ENCODE measurements around the gene CBLB. TPM values are rescaled to one million over a fixed set of nuclear protein-coding genes. Genes with fewer than 3 reads are reported as not detected.

Gene CBLB
- total RNA-seq, 5 donors from 2014 or later (not counting 1 experiment from before 2014, with no cell fraction given): 81.3 to 120 (median 99.6) TPM

DNA sequence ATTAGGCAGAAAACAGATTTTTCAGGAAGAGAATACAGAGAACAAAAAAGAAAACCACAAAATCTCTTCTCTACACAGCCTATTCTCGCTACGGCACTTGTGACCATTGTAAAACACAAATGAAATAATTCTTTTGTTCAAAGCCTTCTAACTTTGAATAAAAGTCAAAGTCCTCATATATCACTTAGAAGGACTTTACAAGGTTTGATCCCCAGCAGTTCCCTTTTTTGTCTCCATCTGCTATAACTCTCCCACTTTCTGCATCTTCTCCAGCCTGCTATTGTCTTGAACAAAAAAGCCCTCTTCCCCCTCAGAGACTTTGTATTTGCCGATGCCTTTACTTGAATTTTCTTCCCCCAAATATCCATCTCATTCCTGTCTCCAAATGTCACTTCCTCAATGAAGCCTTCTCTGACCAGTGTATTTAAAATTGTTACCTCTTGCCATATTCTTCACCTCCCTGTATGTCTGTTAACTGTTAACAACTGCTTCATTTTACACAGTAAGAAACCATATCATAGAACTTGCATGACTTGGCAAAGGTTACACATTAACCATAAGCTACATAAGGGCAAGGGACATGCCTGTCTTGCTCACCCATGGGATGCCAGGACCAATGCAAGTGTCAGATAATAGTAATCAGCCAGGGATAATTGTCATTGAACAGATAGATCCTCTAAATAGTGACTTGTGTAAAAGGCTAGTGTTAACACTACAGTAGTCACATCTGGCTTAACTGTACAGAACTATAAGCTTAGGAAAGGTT is 122.4 kb downstream of the CBLB start:
- no peaks in the 10 kb centered on the region for H3K9me3 Mint-ChIP-seq
- 25% methylated on average over 3 of the region's 3 CpGs for WGBS (ENCODE audit: insufficient coverage)
- ATAC-seq (replicated peaks in 1 of 4): peak; percentile 37 to 54 (median 52)
- Histone ChIP-seq H3K4me1 (ENCODE audit: control insufficient read depth in 1 of 2, extremely low read depth in 1 of 2, insufficient read depth in 2 of 2, low read length in 2 of 2) (peaks cover 25 to 46% of the 10 kb centered on the region in 2 experiments), H3K27me3 (replicated peaks in 1 of 2; ENCODE audit: control insufficient read depth in 2 of 2, extremely low read depth in 1 of 2, insufficient read depth in 2 of 2, low read length in 1 of 2) (no peaks in the 10 kb centered on the region), H3K36me3 (ENCODE audit: control insufficient read depth in 2 of 2, extremely low read depth in 1 of 2, insufficient read depth in 1 of 2, low read length in 1 of 2) (peaks cover 0 to 3% of the 10 kb centered on the region in 2 donors), H3K9me3 (no peaks in the 10 kb centered on the region), H3K27ac (ENCODE audit: low read length) (peak overlapping the region; percentile 92), H3K4me3 (ENCODE audit: control insufficient read depth in 1 of 2, extremely low read depth in 1 of 2, low read length in 1 of 2) (no peak overlapping the region)
- CTCF ChIA-PET: no interaction called here
- peaks cover 70 to 73% (median 71%) of the 10 kb centered on the region in 3 donors for H3K4me1 Mint-ChIP-seq
- peak overlapping the region; percentile 86 for H3K27ac Mint-ChIP-seq
- H3K36me3 Mint-ChIP-seq: peaks cover 33% of the 10 kb centered on the region
- POLR2A ChIA-PET: no interaction called here
- DNase-seq: no peak
- peak overlapping the region; percentile 46 to 62 (median 56) for H3K4me3 Mint-ChIP-seq
- no peaks in the 10 kb centered on the region for H3K27me3 Mint-ChIP-seq

DNA sequence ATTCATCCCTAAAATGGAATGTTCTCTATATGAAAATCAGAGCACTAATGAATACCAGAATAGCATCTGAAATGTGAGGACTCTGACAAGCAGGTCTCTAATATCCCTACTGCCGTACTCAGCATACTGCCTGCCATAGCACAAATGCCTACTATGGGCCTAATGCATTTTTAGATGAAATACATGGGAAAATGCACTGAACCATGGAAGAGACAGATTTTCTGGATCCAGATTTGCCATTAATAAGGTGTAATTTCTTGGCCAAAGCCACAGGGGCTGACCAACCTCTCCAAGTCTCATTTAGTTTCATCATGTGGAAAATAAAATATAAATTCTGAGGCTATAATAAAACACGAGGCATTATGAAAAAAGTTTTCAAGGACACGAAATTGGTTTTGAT is 123.8 kb downstream of the CBLB start:
- Histone ChIP-seq H3K9me3 (no peaks in the 10 kb centered on the region), H3K4me3 (ENCODE audit: control insufficient read depth in 1 of 2, extremely low read depth in 1 of 2, low read length in 1 of 2) (no peak overlapping the region), H3K4me1 (ENCODE audit: control insufficient read depth in 1 of 2, extremely low read depth in 1 of 2, insufficient read depth in 2 of 2, low read length in 2 of 2) (peaks cover 18 to 33% of the 10 kb centered on the region in 2 experiments), H3K27ac (ENCODE audit: low read length) (peak overlapping the region; percentile 92), H3K27me3 (replicated peaks in 1 of 2; ENCODE audit: control insufficient read depth in 2 of 2, extremely low read depth in 1 of 2, insufficient read depth in 2 of 2, low read length in 1 of 2) (no peaks in the 10 kb centered on the region), H3K36me3 (ENCODE audit: control insufficient read depth in 2 of 2, extremely low read depth in 1 of 2, insufficient read depth in 1 of 2, low read length in 1 of 2) (peaks cover 0 to 5% of the 10 kb centered on the region in 2 donors)
- Mint-ChIP-seq H3K4me3 (peak overlapping the region in 1 of 3 donors; percentile 34), H3K27ac (peak overlapping the region; percentile 86), H3K9me3 (no peaks in the 10 kb centered on the region), H3K36me3 (peaks cover 32% of the 10 kb centered on the region), H3K4me1 (peaks cover 61 to 63% (median 62%) of the 10 kb centered on the region in 3 donors), H3K27me3 (no peaks in the 10 kb centered on the region)
- POLR2A ChIA-PET: no interaction called here
- ATAC-seq (replicated peaks in 1 of 4): no peak
- WGBS (ENCODE audit: insufficient coverage): no CpG with 5 or more reads among the region's 3 CpGs
- no peak for DNase-seq
- CTCF ChIA-PET: interaction anchor here in 1 of 2 donors (1.0 kb wide), 1 partner anchor 10 kb away, joined by 3 read pairs; no protein-coding TSS in a partner anchor

DNA sequence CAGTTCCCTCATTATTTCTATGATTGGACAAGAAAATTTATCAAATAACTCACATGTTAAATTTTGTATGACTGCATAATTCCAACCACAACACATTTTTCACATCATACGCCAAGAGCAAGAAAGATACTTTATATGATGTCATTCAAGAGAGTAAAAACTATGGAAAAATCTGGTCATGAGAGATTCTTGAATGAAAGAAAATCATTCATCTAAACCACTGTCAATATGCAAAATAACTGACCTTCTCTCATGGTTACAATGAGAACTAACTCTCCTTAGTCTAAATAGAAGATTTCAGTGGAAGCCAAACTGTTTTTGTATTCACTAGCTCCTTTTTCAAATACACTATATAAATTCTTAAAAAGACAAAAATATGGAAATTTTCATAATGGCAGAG is 124.6 kb downstream of the CBLB start:
- no peak overlapping the region for H3K4me3 ChIP-seq (ENCODE audit: control insufficient read depth in 1 of 2, extremely low read depth in 1 of 2, low read length in 1 of 2)
- Mint-ChIP-seq H3K27ac (peak overlapping the region; percentile 61 to 76), H3K4me3 (no peak overlapping the region), H3K9me3 (peaks cover 0 to 2% (median 0%) of the 10 kb centered on the region in 3 donors), H3K27me3 (no peaks in the 10 kb centered on the region), H3K4me1 (peaks cover 61 to 66% (median 63%) of the 10 kb centered on the region in 3 donors), H3K36me3 (peaks cover 39% of the 10 kb centered on the region)
- no peak overlapping the region for H3K27ac ChIP-seq (ENCODE audit: low read length)
- no peak for ATAC-seq (replicated peaks in 1 of 4)
- peaks cover 19 to 27% of the 10 kb centered on the region in 2 experiments for H3K4me1 ChIP-seq (ENCODE audit: control insufficient read depth in 1 of 2, extremely low read depth in 1 of 2, insufficient read depth in 2 of 2, low read length in 2 of 2)
- no peaks in the 10 kb centered on the region for H3K9me3 ChIP-seq
- DNase-seq: no peak
- no CpG with 5 or more reads among the region's 1 CpG for WGBS (ENCODE audit: insufficient coverage)
- no peaks in the 10 kb centered on the region for H3K27me3 ChIP-seq (replicated peaks in 1 of 2; ENCODE audit: control insufficient read depth in 2 of 2, extremely low read depth in 1 of 2, insufficient read depth in 2 of 2, low read length in 1 of 2)
- ChIA-PET CTCF (interaction anchor here in 1 of 2 donors (0.6 to 1.0 kb wide), 2 partner anchors 9 to 443 kb away, joined by 3 read pairs; no protein-coding TSS in a partner anchor), POLR2A (no interaction called here)
- peaks cover 4 to 7% of the 10 kb centered on the region in 2 donors for H3K36me3 ChIP-seq (ENCODE audit: control insufficient read depth in 2 of 2, extremely low read depth in 1 of 2, insufficient read depth in 1 of 2, low read length in 1 of 2)

DNA sequence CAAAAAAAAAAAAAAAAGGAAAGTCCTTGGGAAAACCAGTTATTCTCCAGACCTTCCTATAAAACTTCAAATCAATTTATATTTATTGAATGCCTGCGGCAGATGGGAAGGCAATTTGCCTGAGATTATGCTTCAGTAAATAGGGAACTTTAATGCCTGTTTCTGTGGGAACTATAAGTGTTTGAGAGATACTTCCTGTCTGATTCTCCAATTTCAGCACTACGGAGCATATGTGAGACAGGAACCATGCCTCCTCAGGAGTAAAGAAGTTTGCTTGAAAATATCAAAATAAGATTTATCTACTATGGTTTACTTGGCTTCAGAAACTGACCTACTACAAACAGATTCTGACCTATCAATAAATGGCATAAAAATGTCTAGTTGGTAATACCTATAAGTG is 135.5 kb downstream of the CBLB start:
- H3K4me1 Mint-ChIP-seq: peaks cover 12 to 23% (median 17%) of the 10 kb centered on the region in 3 donors
- H3K9me3 ChIP-seq: peaks cover 3% of the 10 kb centered on the region
- H3K4me3 Mint-ChIP-seq: no peak overlapping the region
- DNase-seq (no peak), ATAC-seq (replicated peaks in 1 of 4) (no peak)
- no peaks in the 10 kb centered on the region for H3K9me3 Mint-ChIP-seq
- no peaks in the 10 kb centered on the region for H3K4me1 ChIP-seq (ENCODE audit: control insufficient read depth in 1 of 2, extremely low read depth in 1 of 2, insufficient read depth in 2 of 2, low read length in 2 of 2)
- peaks cover 0 to 18% of the 10 kb centered on the region in 2 donors for H3K36me3 ChIP-seq (ENCODE audit: control insufficient read depth in 2 of 2, extremely low read depth in 1 of 2, insufficient read depth in 1 of 2, low read length in 1 of 2)
- POLR2A ChIA-PET: no interaction called here
- peaks cover 54% of the 10 kb centered on the region for H3K36me3 Mint-ChIP-seq
- no peak overlapping the region for H3K27ac Mint-ChIP-seq
- no peaks in the 10 kb centered on the region for H3K27me3 ChIP-seq (replicated peaks in 1 of 2; ENCODE audit: control insufficient read depth in 2 of 2, extremely low read depth in 1 of 2, insufficient read depth in 2 of 2, low read length in 1 of 2)
- no peaks in the 10 kb centered on the region for H3K27me3 Mint-ChIP-seq
- no peak overlapping the region for H3K27ac ChIP-seq (ENCODE audit: low read length)
- H3K4me3 ChIP-seq (ENCODE audit: control insufficient read depth in 1 of 2, extremely low read depth in 1 of 2, low read length in 1 of 2): no peak overlapping the region
- WGBS (ENCODE audit: insufficient coverage): no CpG with 5 or more reads among the region's 2 CpGs
- CTCF ChIA-PET: interaction anchor here in 1 of 2 donors (0.6 kb wide), 1 partner anchor 1819 kb away, joined by 3 read pairs; no protein-coding TSS in a partner anchor

DNA sequence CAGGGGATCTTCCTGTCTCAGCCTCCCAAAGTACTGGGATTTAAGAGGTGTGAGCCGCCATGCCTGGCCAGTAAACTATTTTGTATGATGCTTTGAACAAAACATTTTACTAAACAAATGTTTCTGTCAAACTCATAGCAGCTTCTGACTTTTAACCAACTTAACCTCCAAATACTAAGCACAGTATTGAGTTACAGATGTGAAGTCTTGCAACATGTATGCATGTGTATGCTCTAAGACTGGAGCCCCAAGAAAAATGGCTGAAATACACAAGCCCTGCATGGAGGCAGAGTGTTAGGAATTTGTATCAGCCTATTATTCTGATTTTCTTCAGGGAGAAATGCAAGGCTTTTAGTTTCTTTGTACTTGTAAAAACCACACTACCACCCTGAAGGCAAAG is 137.1 kb downstream of the CBLB start:
- POLR2A ChIA-PET: no interaction called here
- H3K27me3 ChIP-seq (replicated peaks in 1 of 2; ENCODE audit: control insufficient read depth in 2 of 2, extremely low read depth in 1 of 2, insufficient read depth in 2 of 2, low read length in 1 of 2): no peaks in the 10 kb centered on the region
- CTCF ChIA-PET: no interaction called here
- H3K27ac ChIP-seq (ENCODE audit: low read length): no peak overlapping the region
- H3K4me3 ChIP-seq (ENCODE audit: control insufficient read depth in 1 of 2, extremely low read depth in 1 of 2, low read length in 1 of 2): no peak overlapping the region
- WGBS (ENCODE audit: insufficient coverage): no CpG with 5 or more reads among the region's 1 CpG
- peaks cover 0 to 23% of the 10 kb centered on the region in 2 donors for H3K36me3 ChIP-seq (ENCODE audit: control insufficient read depth in 2 of 2, extremely low read depth in 1 of 2, insufficient read depth in 1 of 2, low read length in 1 of 2)
- H3K4me1 ChIP-seq (ENCODE audit: control insufficient read depth in 1 of 2, extremely low read depth in 1 of 2, insufficient read depth in 2 of 2, low read length in 2 of 2): no peaks in the 10 kb centered on the region
- Mint-ChIP-seq H3K4me3 (no peak overlapping the region), H3K27ac (no peak overlapping the region), H3K4me1 (peaks cover 17 to 31% (median 26%) of the 10 kb centered on the region in 3 donors), H3K27me3 (no peaks in the 10 kb centered on the region), H3K9me3 (peaks cover 5 to 16% (median 9%) of the 10 kb centered on the region in 3 donors), H3K36me3 (peaks cover 67% of the 10 kb centered on the region)
- ATAC-seq (replicated peaks in 1 of 4): no peak
- peaks cover 3% of the 10 kb centered on the region for H3K9me3 ChIP-seq
- no peak for DNase-seq

DNA sequence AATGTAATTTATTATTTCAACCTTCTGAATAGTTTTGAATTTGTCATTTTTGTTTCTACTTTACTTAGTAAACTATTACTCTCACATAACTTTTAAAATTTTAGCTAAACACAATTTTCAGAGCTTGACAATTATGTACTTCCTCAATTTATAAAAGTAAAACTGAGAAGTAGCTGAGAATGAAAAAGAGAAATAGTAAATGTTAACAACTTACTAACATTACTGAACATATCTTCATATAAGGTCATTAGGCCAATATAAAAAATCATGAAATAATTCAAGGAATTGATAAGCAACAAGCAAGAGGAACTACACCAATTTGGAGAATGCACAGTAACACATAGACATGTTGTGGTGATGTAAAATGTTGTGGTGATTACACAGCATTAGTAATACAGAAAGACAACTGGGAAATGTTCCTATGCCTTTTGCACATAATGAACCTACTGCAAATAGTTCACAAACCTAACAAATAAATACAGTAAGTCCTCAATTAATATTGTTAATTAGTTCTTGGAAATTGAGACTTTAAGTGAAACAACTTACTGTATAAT is 137.9 kb downstream of the CBLB start:
- DNase-seq: no peak
- peaks cover 67% of the 10 kb centered on the region for H3K36me3 Mint-ChIP-seq
- Histone ChIP-seq H3K36me3 (ENCODE audit: control insufficient read depth in 2 of 2, extremely low read depth in 1 of 2, insufficient read depth in 1 of 2, low read length in 1 of 2) (peaks cover 0 to 23% of the 10 kb centered on the region in 2 donors), H3K27me3 (replicated peaks in 1 of 2; ENCODE audit: control insufficient read depth in 2 of 2, extremely low read depth in 1 of 2, insufficient read depth in 2 of 2, low read length in 1 of 2) (no peaks in the 10 kb centered on the region), H3K27ac (ENCODE audit: low read length) (no peak overlapping the region), H3K9me3 (peaks cover 3% of the 10 kb centered on the region), H3K4me3 (ENCODE audit: control insufficient read depth in 1 of 2, extremely low read depth in 1 of 2, low read length in 1 of 2) (no peak overlapping the region), H3K4me1 (ENCODE audit: control insufficient read depth in 1 of 2, extremely low read depth in 1 of 2, insufficient read depth in 2 of 2, low read length in 2 of 2) (no peaks in the 10 kb centered on the region)
- H3K4me3 Mint-ChIP-seq: no peak overlapping the region
- peaks cover 17 to 31% (median 26%) of the 10 kb centered on the region in 3 donors for H3K4me1 Mint-ChIP-seq
- no peak overlapping the region for H3K27ac Mint-ChIP-seq
- peaks cover 5 to 16% (median 9%) of the 10 kb centered on the region in 3 donors for H3K9me3 Mint-ChIP-seq
- ChIA-PET POLR2A (no interaction called here), CTCF (no interaction called here)
- H3K27me3 Mint-ChIP-seq: no peaks in the 10 kb centered on the region
- ATAC-seq (replicated peaks in 1 of 4): no peak
